SJCRH30 (cell line): Measurements from ENCODE around the gene MRTFA. TPM values are rescaled to one million over a fixed set of nuclear protein-coding genes. Genes with fewer than 3 reads are reported as not detected.
"Not testable (repeated sequence)": the region's sequence is repeated elsewhere in the genome, so short reads cannot be mapped to it uniquely, and the experiment has no call there.

ENCODE experiments used
- DNase-seq, 2 experiments: peaks; one replicate each; pipeline ENCODE4 v3.0.0-alpha.2; 2015 to 2020
- H3K27ac ChIP-seq: fragments of 250-450 bp; sonication (Bioruptor Pico); 2 replicates; pipeline ENCODE4 v1.5.1; 2020; ENCODE audit warnings: mild to moderate bottlenecking, moderate library complexity
- H3K27me3 ChIP-seq: fragments of 250-450 bp; sonication (Bioruptor Pico); 2 replicates; pipeline ENCODE4 v1.5.1; 2020; ENCODE audit warnings: mild to moderate bottlenecking, moderate library complexity
- H3K36me3 ChIP-seq: fragments of 250-450 bp; sonication (Bioruptor Pico); 2 replicates; pipeline ENCODE4 v1.5.1; 2020; ENCODE audit warnings: mild to moderate bottlenecking, moderate library complexity
- H3K4me1 ChIP-seq: fragments of 250-450 bp; sonication (Bioruptor Pico); 2 replicates; pipeline ENCODE4 v1.5.1; 2020; ENCODE audit warnings: mild to moderate bottlenecking, moderate library complexity
- H3K4me3 ChIP-seq: fragments of 250-450 bp; sonication (Bioruptor Pico); 2 replicates; pipeline ENCODE4 v1.5.1; 2020; ENCODE audit warnings: mild to moderate bottlenecking, moderate library complexity
- H3K9me3 ChIP-seq: fragments of 250-450 bp; sonication (Bioruptor Pico); replicated peaks from 2 replicates; pipeline ENCODE4 v1.5.1; 2020; ENCODE audit warnings: mild to moderate bottlenecking, moderate library complexity
- total RNA-seq: library from RNA; depleted of rRNA; stranded (reverse); fragments of >200 nt; shearing (Covaris generic); gene quantifications from 2 replicates; pipeline ENCODE4 v1.2.3, GENCODE V29; 2014

The MRTFA gene
- total RNA-seq, 1 experiment from 2014 or later, result 12.3 TPM

- no peak overlapping the region for H3K27ac ChIP-seq
- no peaks in the 10 kb centered on the region for H3K9me3 ChIP-seq
- H3K27me3 ChIP-seq, result no peaks in the 10 kb centered on the region
- H3K4me3 ChIP-seq, result no peak overlapping the region
- DNase-seq, result no peak
- H3K4me1 ChIP-seq, result no peaks in the 10 kb centered on the region
- no peaks in the 10 kb centered on the region for H3K36me3 ChIP-seq
These were observed 84.4 kb downstream of the MRTFA start for GRCh38 chr22:40552070-40552469.

- no peaks in the 10 kb centered on the region for H3K9me3 ChIP-seq
- no peaks in the 10 kb centered on the region for H3K36me3 ChIP-seq
- no peak overlapping the region for H3K27ac ChIP-seq
- DNase-seq, result no peak
- H3K4me3 ChIP-seq, result no peak overlapping the region
- no peaks in the 10 kb centered on the region for H3K4me1 ChIP-seq
- H3K27me3 ChIP-seq, result no peaks in the 10 kb centered on the region
These were observed 88.8 kb downstream of the MRTFA start for GRCh38 chr22:40547729-40548143.

- no peak overlapping the region for H3K4me3 ChIP-seq
- no peaks in the 10 kb centered on the region for H3K4me1 ChIP-seq
- H3K36me3 ChIP-seq, result no peaks in the 10 kb centered on the region
- H3K27ac ChIP-seq, result no peak overlapping the region
- no peak for DNase-seq
- H3K9me3 ChIP-seq, result no peaks in the 10 kb centered on the region
- no peaks in the 10 kb centered on the region for H3K27me3 ChIP-seq
These were observed 91.8 kb downstream of the MRTFA start for GRCh38 chr22:40544758-40545157.

- no peaks in the 10 kb centered on the region for H3K27me3 ChIP-seq
- no peak overlapping the region for H3K4me3 ChIP-seq
- no peaks in the 10 kb centered on the region for H3K36me3 ChIP-seq
- no peak overlapping the region for H3K27ac ChIP-seq
- no peaks in the 10 kb centered on the region for H3K9me3 ChIP-seq
- no peak for DNase-seq
- H3K4me1 ChIP-seq, result no peaks in the 10 kb centered on the region
These were observed 93.5 kb downstream of the MRTFA start for GRCh38 chr22:40542821-40543540.

- no peak overlapping the region for H3K27ac ChIP-seq
- H3K4me3 ChIP-seq, result no peak overlapping the region
- no peaks in the 10 kb centered on the region for H3K4me1 ChIP-seq
- no peaks in the 10 kb centered on the region for H3K36me3 ChIP-seq
- no peaks in the 10 kb centered on the region for H3K9me3 ChIP-seq
- no peaks in the 10 kb centered on the region for H3K27me3 ChIP-seq
- no peak for DNase-seq
These were observed 95.2 kb downstream of the MRTFA start for GRCh38 chr22:40541300-40541699.

- H3K36me3 ChIP-seq, result no peaks in the 10 kb centered on the region
- H3K9me3 ChIP-seq, result no peaks in the 10 kb centered on the region
- no peaks in the 10 kb centered on the region for H3K4me1 ChIP-seq
- H3K27ac ChIP-seq, result no peak overlapping the region
- DNase-seq, result no peak
- no peak overlapping the region for H3K4me3 ChIP-seq
- H3K27me3 ChIP-seq, result no peaks in the 10 kb centered on the region
These were observed 96.3 kb downstream of the MRTFA start for GRCh38 chr22:40540265-40540664.

GRCh38 chr22:40536149-40536548, 100.4 kb downstream of the MRTFA start:
- H3K9me3 ChIP-seq, H3K27me3 ChIP-seq, H3K4me3 ChIP-seq, H3K36me3 ChIP-seq, DNase-seq, H3K27ac ChIP-seq: not testable (repeated sequence)
- H3K4me1 ChIP-seq, result peaks cover 14% of the 10 kb centered on the region

GRCh38 chr22:40535642-40536041, 100.9 kb downstream of the MRTFA start:
- H3K36me3 ChIP-seq, result no peaks in the 10 kb centered on the region
- no peak for DNase-seq
- no peak overlapping the region for H3K27ac ChIP-seq
- H3K27me3 ChIP-seq, result no peaks in the 10 kb centered on the region
- no peaks in the 10 kb centered on the region for H3K9me3 ChIP-seq
- H3K4me3 ChIP-seq, result no peak overlapping the region
- peaks cover 14% of the 10 kb centered on the region for H3K4me1 ChIP-seq

GRCh38 chr22:40535189-40535512, 101.4 kb downstream of the MRTFA start:
- Histone ChIP-seq H3K4me3 (no peak overlapping the region), H3K36me3 (no peaks in the 10 kb centered on the region), H3K27me3 (no peaks in the 10 kb centered on the region), H3K9me3 (no peaks in the 10 kb centered on the region), H3K4me1 (peaks cover 14% of the 10 kb centered on the region), H3K27ac (no peak overlapping the region)
- DNase-seq, result no peak

- H3K4me3 ChIP-seq, result no peak overlapping the region
- no peak for DNase-seq
- H3K36me3 ChIP-seq, result no peaks in the 10 kb centered on the region
- peaks cover 14% of the 10 kb centered on the region for H3K4me1 ChIP-seq
- no peak overlapping the region for H3K27ac ChIP-seq
- no peaks in the 10 kb centered on the region for H3K9me3 ChIP-seq
- H3K27me3 ChIP-seq, result no peaks in the 10 kb centered on the region
These were observed 101.9 kb downstream of the MRTFA start for GRCh38 chr22:40534379-40535188.

- Histone ChIP-seq H3K4me1 (peaks cover 14% of the 10 kb centered on the region), H3K27ac (no peak overlapping the region), H3K9me3 (no peaks in the 10 kb centered on the region), H3K36me3 (no peaks in the 10 kb centered on the region), H3K27me3 (no peaks in the 10 kb centered on the region), H3K4me3 (no peak overlapping the region)
- DNase-seq, result peak in 1 of 2 experiments; percentile 22
These were observed 102.7 kb downstream of the MRTFA start for GRCh38 chr22:40533712-40534378.

GRCh38 chr22:40531951-40532900, 104.3 kb downstream of the MRTFA start:
- H3K4me1 ChIP-seq, result peaks cover 14% of the 10 kb centered on the region
- H3K27me3 ChIP-seq, result no peaks in the 10 kb centered on the region
- no peak overlapping the region for H3K27ac ChIP-seq
- no peak for DNase-seq
- H3K9me3 ChIP-seq, result no peaks in the 10 kb centered on the region
- H3K4me3 ChIP-seq, result no peak overlapping the region
- H3K36me3 ChIP-seq, result no peaks in the 10 kb centered on the region

GRCh38 chr22:40530391-40530790, 106.1 kb downstream of the MRTFA start:
- not testable (repeated sequence) for H3K27ac ChIP-seq, DNase-seq, H3K27me3 ChIP-seq, H3K4me3 ChIP-seq, H3K9me3 ChIP-seq, H3K36me3 ChIP-seq
- peaks cover 14% of the 10 kb centered on the region for H3K4me1 ChIP-seq

- Histone ChIP-seq H3K36me3 (no peaks in the 10 kb centered on the region), H3K4me1 (peaks cover 14% of the 10 kb centered on the region), H3K4me3 (no peak overlapping the region), H3K27me3 (no peaks in the 10 kb centered on the region), H3K9me3 (no peaks in the 10 kb centered on the region), H3K27ac (no peak overlapping the region)
- DNase-seq, result no peak
These were observed 106.7 kb downstream of the MRTFA start for GRCh38 chr22:40529821-40530220.
